EH (cell line): ENCODE measurements around the gene ITPRID1.
"Not testable (repeated sequence)": the region's sequence is repeated elsewhere in the genome, so short reads cannot be mapped to it uniquely, and the experiment has no call there.

Experiments used
- DNase-seq: peaks from one replicate; pipeline ENCODE4 v3.0.0-alpha.2; 2015; ENCODE audit warnings: low read depth

ITPRID1 gene

GRCh38 chr7:31513790-31514189 lies at the start of gene ITPRID1:
TSS of gene ITPRID1 (plus strand) at chr7:31514090. CDS start at chr7:31553025, 38,935 bp downstream.
- no peak for DNase-seq

- DNase-seq, result no peak
Observed at GRCh38 chr7:31464601-31465000, 49.3 kb upstream of the ITPRID1 start.

DNA sequence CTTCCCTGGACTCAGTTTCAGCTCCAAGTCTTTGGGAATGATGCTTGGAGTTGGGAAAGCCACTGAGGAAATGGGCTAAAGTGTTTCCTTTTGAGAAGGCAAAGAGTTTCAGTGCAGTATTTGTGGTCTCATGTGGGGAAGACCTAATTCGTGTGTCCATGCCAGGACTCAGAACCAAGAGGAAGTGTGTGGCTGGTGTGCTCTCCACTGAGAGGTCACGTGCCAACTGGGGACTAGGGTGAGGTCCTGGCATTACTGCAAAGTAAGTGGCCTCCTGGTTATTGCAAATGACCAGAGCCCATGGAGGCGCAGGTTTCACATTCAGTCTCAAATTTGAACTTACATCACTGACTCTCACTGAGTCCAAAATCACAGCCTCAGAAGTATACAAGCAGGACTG lies 48.6 kb upstream of the ITPRID1 start:
- no peak for DNase-seq

DNA sequence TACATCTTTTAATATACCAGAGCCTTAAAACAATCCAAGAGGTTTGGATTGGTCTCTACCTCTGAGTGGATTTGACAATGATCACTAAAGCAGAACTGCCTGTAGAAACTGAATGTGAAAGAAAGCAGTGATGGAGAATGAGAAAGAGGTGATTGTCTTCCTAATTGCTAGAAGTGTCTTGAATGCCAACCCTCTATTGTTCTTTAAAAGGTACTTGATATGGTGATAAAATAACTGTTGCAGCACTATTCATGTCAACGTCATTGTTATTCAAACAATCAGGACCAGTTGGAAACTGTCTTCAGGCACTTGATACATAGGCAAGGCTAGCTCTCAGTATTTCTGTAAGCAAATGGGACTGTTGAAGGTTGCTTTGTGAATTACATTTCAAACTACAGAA lies 47.9 kb upstream of the ITPRID1 start:
- no peak for DNase-seq

GRCh38 chr7:31470883-31471282 lies 43.0 kb upstream of the ITPRID1 start:
- DNase-seq, result not testable (repeated sequence)

DNA sequence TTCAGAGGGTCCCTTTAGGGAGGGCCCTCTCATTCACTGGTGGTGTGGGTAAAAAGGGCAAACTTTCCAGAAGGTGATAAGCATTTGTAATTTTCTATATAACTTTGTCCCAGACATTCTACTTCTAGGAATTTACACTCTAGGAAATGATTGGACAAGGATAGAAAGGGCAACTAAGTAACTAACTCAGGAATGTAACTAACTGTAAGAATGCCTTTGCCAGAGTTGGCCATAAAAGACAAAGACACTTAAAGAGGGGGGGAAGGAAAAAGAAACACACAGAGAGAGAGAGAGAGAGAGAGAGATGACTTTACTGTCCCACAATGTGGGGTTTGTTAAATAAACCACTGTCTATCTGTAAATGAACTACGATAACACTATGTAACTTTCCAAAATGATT lies 38.5 kb upstream of the ITPRID1 start:
- DNase-seq, result no peak

- DNase-seq, result no peak
Observed at GRCh38 chr7:31476073-31476745, 37.7 kb upstream of the ITPRID1 start.

GRCh38 chr7:31476941-31477677 lies 36.8 kb upstream of the ITPRID1 start:
- DNase-seq, result no peak

- DNase-seq, result no peak
Observed at GRCh38 chr7:31478018-31478417, 35.9 kb upstream of the ITPRID1 start.

- no peak for DNase-seq
Observed at GRCh38 chr7:31478721-31479120, 35.2 kb upstream of the ITPRID1 start.

- DNase-seq, result no peak
Observed at GRCh38 chr7:31487071-31487470, 26.8 kb upstream of the ITPRID1 start.

GRCh38 chr7:31487476-31487875 lies 26.4 kb upstream of the ITPRID1 start:
- no peak for DNase-seq

DNA sequence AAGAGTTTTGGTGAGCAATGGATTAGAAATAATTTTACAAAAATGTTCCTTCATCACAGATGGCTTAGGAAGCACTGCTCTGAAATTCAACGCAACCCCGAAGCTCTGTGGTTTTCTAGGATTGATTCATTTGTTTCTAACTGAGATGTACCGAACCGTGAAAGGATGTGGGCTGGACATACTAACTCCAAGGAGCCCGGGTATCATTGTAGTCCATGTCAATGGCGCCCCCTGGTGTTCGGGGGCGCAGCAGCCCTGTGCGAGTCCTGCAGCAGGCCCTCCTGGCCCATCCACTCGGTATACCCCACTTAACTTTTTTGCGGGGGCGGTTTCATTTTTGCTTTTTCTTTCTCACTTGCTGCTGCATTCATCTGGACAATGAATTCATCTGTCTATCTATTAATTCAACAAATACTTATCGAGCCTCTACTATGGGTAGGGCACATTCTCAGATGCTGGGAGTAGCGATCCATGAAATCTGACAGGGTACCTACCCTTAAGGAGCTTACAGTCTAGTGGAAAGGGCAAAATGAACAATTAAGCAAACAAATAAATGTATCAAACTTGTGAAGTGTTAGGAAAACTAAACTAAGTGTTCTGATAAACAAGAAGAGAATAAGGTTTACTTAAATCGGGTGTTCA lies 25.2 kb upstream of the ITPRID1 start:
- peak; percentile 48 for DNase-seq

DNA sequence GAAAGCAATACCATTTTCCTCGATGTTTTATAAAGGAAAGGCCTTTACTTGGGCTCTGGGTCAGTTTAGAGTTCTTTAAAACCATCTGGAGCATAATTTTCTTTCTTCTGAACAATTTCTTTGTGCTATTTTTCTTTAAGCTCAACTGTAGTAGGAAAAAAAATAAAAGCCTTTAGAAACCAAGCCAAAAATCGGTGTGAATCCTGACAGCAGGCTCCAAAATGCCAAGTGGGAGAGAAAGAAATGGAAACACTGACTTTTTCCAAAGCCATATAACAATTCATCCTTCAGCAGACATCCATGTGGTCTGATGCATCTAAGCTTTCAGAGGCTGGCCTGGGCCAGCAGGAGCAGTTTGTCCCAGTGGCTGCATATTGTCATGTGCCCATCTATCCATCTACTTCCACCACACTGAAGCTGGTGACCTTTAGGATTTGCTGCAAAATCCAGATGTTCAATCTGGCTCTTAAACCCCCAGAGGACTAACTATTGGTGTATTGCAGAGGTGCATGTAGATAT lies 23.0 kb upstream of the ITPRID1 start:
- DNase-seq, result no peak

- no peak for DNase-seq
Observed at GRCh38 chr7:31492086-31492485, 21.8 kb upstream of the ITPRID1 start.

GRCh38 chr7:31493714-31494181 lies 20.1 kb upstream of the ITPRID1 start:
- no peak for DNase-seq

DNA sequence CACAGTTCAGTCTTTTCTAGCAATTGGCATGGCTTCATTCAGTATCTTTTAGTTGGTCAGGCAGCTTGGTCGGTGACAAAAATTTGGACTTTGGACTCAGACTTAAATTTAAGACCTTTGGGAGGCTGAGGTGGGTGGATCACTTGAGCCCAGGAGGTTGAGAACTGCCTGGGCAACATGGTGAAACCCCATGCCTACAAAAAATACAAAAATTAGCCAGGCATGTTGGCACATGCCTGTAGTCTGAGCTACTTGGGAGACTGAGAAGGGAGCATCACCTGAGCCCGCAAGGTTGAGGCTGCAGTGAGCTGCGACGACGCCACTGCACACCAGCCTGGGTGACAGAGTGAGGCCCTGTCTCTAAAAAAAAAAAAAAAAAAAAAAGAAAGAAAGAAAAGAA lies 19.5 kb upstream of the ITPRID1 start:
- DNase-seq, result no peak

- no peak for DNase-seq
Observed at GRCh38 chr7:31495653-31496052, 18.2 kb upstream of the ITPRID1 start.

DNA sequence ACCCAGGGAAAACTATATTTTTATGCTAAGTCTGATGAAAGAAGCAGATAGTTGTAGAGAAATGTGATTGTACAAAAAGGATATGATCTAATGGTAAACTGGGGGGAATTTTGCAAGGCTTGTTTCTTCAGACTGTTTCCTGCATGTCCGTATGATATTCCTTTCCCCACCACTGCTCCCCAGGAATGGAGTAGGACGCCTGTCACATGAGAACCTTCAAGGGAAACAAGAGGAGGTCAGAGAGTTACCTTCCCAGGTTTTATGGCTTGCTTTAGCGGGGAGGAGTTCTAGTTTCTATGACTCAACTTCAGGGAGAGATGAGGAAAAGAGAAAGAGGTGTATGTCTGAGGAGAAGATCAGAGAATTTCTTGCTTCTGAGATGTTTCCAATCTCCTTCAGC lies 16.4 kb upstream of the ITPRID1 start:
- no peak for DNase-seq

DNA sequence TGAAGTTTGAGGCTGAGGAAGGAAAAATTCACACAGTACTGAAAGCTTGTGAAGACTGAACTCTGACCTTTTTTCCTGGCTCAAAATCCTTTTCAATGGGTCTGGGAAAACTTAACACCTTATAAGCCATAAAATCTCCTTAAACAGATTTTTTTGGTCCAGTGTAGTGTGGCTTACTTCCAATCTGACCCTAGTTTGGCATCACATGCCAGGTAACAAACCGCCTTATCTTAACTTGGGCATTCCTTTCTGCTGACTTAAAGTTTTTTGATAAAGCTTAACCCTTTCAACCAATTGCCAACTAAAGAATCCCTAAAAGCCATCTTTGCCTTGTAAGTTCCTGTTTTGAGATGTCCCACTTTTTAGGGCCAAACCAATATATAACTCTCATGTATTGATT lies 13.2 kb upstream of the ITPRID1 start:
- no peak for DNase-seq

DNA sequence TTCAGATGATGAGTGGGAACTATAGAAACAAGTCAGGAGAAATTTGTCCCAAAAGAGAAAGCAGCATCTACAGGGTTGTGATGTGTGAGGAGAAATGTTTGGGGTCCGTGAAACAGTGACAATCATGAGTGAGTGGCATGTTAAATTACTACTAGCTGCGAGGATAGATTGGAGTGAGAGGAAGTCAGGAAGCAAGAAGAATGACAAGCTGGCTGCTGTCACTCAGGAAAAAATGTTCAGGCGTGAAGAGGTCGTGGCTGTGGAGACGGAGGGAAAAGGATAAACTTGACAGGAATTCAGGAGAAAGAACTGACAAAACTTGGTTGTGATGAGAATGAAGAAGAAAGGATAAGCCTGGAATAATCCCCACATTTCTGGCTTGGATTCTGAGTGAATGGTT lies 5.1 kb upstream of the ITPRID1 start:
- DNase-seq, result no peak

DNA sequence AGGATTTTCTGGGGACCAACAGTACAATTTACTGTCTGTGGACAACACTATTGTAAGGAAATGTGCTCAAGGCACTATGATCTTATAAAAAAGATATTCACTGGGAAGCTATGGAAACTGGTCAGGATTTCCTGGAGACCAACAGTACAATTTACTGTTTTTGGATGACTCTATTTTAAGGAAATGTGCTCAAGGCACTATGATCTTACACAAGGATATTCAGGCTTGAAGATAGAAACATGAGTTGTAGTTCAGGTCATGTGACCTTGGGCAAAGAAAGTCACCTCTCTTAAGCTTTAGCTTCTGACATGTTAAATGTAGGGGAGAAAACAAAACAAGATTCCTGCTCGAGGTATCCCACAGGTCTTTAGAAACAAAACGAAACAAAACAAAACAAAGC lies 1.7 kb upstream of the ITPRID1 start:
- DNase-seq, result no peak
